Epithelial cell of esophagus (primary cell): Measurements from ENCODE around the gene EIF3A.
"Not testable (repeated sequence)": the region's sequence is repeated elsewhere in the genome, so short reads cannot be mapped to it uniquely, and the experiment has no call there.

Source experiments
- DNase-seq: peaks from one replicate; pipeline ENCODE4 v3.0.0; 2010; ENCODE audit warnings: low read depth
- H3K4me3 ChIP-seq: 2 replicates; pipeline ENCODE4 v1.5.1; 2011; ENCODE audit warnings: mild to moderate bottlenecking, low read length, control low read depth
- CTCF ChIP-seq: IDR thresholded peaks from 2 replicates; pipeline ENCODE4 v1.5.1; 2011; ENCODE audit warnings: low read depth, mild to moderate bottlenecking, low read length, control low read depth, inconsistent platforms; ENCODE audit not compliant: insufficient read depth; ENCODE audit errors: missing control alignments

The EIF3A gene

GRCh38 chr10:119028900-119029612 lies 51.6 kb downstream of the EIF3A start:
- no peak for TF ChIP-seq CTCF
- peak overlapping the region; percentile 16 for H3K4me3 ChIP-seq
- peak; percentile 90 for DNase-seq

GRCh38 chr10:119028445-119028899 lies 52.1 kb downstream of the EIF3A start:
- DNase-seq, H3K4me3 ChIP-seq: not testable (repeated sequence)

- no peak for TF ChIP-seq CTCF
- DNase-seq: no peak
- no peak overlapping the region for H3K4me3 ChIP-seq
Measured at GRCh38 chr10:119026301-119027110, 54.1 kb downstream of the EIF3A start.

GRCh38 chr10:119025776-119026175 lies 54.8 kb downstream of the EIF3A start:
- no peak overlapping the region for H3K4me3 ChIP-seq
- no peak for TF ChIP-seq CTCF
- DNase-seq: no peak

- no peak for TF ChIP-seq CTCF
- H3K4me3 ChIP-seq: no peak overlapping the region
- peak; percentile 74 for DNase-seq
Measured at GRCh38 chr10:119025336-119025735, 55.3 kb downstream of the EIF3A start.

GRCh38 chr10:119024882-119025281 lies 55.7 kb downstream of the EIF3A start:
- no peak for DNase-seq
- H3K4me3 ChIP-seq: no peak overlapping the region
- no peak for TF ChIP-seq CTCF

GRCh38 chr10:119023553-119023868 lies 57.1 kb downstream of the EIF3A start:
- DNase-seq: no peak
- no peak overlapping the region for H3K4me3 ChIP-seq
- TF ChIP-seq CTCF: no peak
